Ovary (tissue), 9 donors: Measurements from ENCODE around the gene SCGB1D1. TPM values are rescaled to one million over a fixed set of nuclear protein-coding genes. Genes with fewer than 3 reads are reported as not detected.
"Not testable (repeated sequence)": the region's sequence is repeated elsewhere in the genome, so short reads cannot be mapped to it uniquely, and the experiment has no call there.

ENCODE experiments used
- DNase-seq, 5 donors: peaks; one replicate each; pipeline ENCODE4 v3.0.0-alpha.2; 2019 to 2020
- H3K27ac ChIP-seq, 2 donors: fragments of 200-600 bp; one replicate each; pipeline versions ENCODE4 v1.5.1 to v1.8.0; 2019 to 2022
- H3K27me3 ChIP-seq: fragments of 200-600 bp; one replicate; pipeline ENCODE4 v1.8.0; 2022
- H3K36me3 ChIP-seq: fragments of 200-600 bp; sonication (generic); one replicate; pipeline ENCODE4 v1.5.1; 2019
- H3K4me1 ChIP-seq: one replicate; pipeline ENCODE4 v1.8.1; 2013; ENCODE audit warnings: mild to moderate bottlenecking, moderate library complexity; ENCODE audit not compliant: insufficient read depth
- H3K4me3 ChIP-seq: fragments of 200-600 bp; sonication (generic); one replicate; pipeline ENCODE4 v1.5.1; 2017
- H3K9me3 ChIP-seq, 2 donors: fragments of 200-600 bp in 1 of 2; sonication (generic) in 1 of 2; one replicate each; pipeline versions ENCODE4 v1.5.1 to v1.8.1; 2013 to 2019; ENCODE audit warnings: mild to moderate bottlenecking in 1 of 2, moderate library complexity in 1 of 2
- CTCF ChIP-seq, 3 donors: fragments of 450-650 bp in 2 of 3; fragments of 200-600 bp in 1 of 3; IDR thresholded peaks; one replicate each; pipeline versions ENCODE4 v1.5.1 to v1.8.0; 2016 to 2022; ENCODE audit warnings: antibody characterized with exemption in 3 of 3, mild to moderate bottlenecking in 1 of 3
- EP300 ChIP-seq: sonication (generic); formaldehyde crosslinking; IDR thresholded peaks from one replicate; pipeline ENCODE4 v1.6.1; 2017; ENCODE audit warnings: antibody characterized with exemption
- POLR2A ChIP-seq: fragments of 450-650 bp; IDR thresholded peaks from one replicate; pipeline ENCODE4 v1.6.1; 2017; ENCODE audit warnings: antibody characterized with exemption, mild to moderate bottlenecking, moderate library complexity
- WGBS, 3 donors: extraction: QIAGEN DNeasy Blood & Tissue Kit in 1 of 3; methylation state at CpG; one replicate each; pipeline versions ENCODE4 v1.1.5 to v1.1.7; 2013 to 2017; 5-methylcytosine and 5-hydroxymethylcytosine counted together
- intact Hi-C, 4 donors: fragments of 100-400 bp; cut with DNase I; formaldehyde crosslinking; loops; one replicate each; pipeline versions ENCODE4 v1.11.0 to v1.15.1; 2022 to 2023
- polyA plus RNA-seq, 2 donors: library from polyadenylated mRNA; stranded (reverse); fragments of 200-250 nt in 1 of 2; fragments of 350-450 nt in 1 of 2; fragmentation: Illumina TruSeq in 1 of 2; extraction: RNeasy Lipid Tissue Mini Kit (QIAGEN cat#74804) in 1 of 2; gene quantifications; one replicate each; pipeline ENCODE4 v1.2.3, GENCODE V29; 2013 to 2014
- total RNA-seq, 7 donors: library from RNA; depleted of rRNA in 2 of 7; stranded (reverse); fragments of >200 nt in 2 of 7; fragmentation: NEBNext Ultra II Directional in 3 of 7; extraction: Animal tissue kit (Norgen Biotek cat#: 25700) in 3 of 7; gene quantifications; one replicate each; pipeline versions ENCODE4 v1.1.0 to v1.2.4, GENCODE V29; 2016 to 2023
- donor health status: DM: no; HTN: no; CAD: no; lungs with moderate emphysema.
- donor health status: DM: no; HTN: no; CAD: no.
- donor health status: Bipolar disorder and iron deficiency.
- donor health status: DM: yes; HTN: yes; CAD: no.
- donor health status: DM: no; HTN: no; CAD: no.
- donor health status: DM: yes; HTN: yes; CAD: no.

SCGB1D1 gene
- total and polyA plus RNA-seq, 9 donors = not detected

- H3K27me3 ChIP-seq = no peaks in the 10 kb centered on the region
- no peaks in the 10 kb centered on the region for H3K4me1 ChIP-seq
- intact Hi-C loops = no loop called here
- TF ChIP-seq POLR2A = no peak
- TF ChIP-seq EP300 = no peak
- TF ChIP-seq CTCF (IDR thresholded peaks at IDR 0.05) = no peak
- no peaks in the 10 kb centered on the region for H3K36me3 ChIP-seq
- H3K9me3 ChIP-seq = no peaks in the 10 kb centered on the region
- no peak for DNase-seq
- H3K27ac ChIP-seq = no peak overlapping the region
- 55 to 62% (median 57%) methylated on average over 7 of the region's 7 CpGs for WGBS, 3 donors
- H3K4me3 ChIP-seq = no peak overlapping the region
These were observed 5.9 kb downstream of the SCGB1D1 start for GRCh38 chr11:62195945-62196344.

GRCh38 chr11:62197400-62197799, 7.4 kb downstream of the SCGB1D1 start:
- H3K27me3 ChIP-seq, H3K4me3 ChIP-seq, H3K36me3 ChIP-seq, H3K4me1 ChIP-seq, H3K9me3 ChIP-seq, DNase-seq, intact Hi-C loops, H3K27ac ChIP-seq: not testable (repeated sequence)
- 66 to 95% (median 73%) methylated on average over 2 of the region's 2 CpGs for WGBS, 3 donors

GRCh38 chr11:62201376-62201775, 11.4 kb downstream of the SCGB1D1 start:
- H3K9me3 ChIP-seq = no peaks in the 10 kb centered on the region
- no peaks in the 10 kb centered on the region for H3K4me1 ChIP-seq
- no peaks in the 10 kb centered on the region for H3K36me3 ChIP-seq
- no peak for DNase-seq
- intact Hi-C loops = no loop called here
- WGBS, 3 donors = 60 to 67% (median 66%) methylated on average over 2 of the region's 2 CpGs
- H3K4me3 ChIP-seq = no peak overlapping the region
- TF ChIP-seq EP300 = no peak
- no peak for TF ChIP-seq CTCF (IDR thresholded peaks at IDR 0.05)
- no peak for TF ChIP-seq POLR2A
- no peaks in the 10 kb centered on the region for H3K27me3 ChIP-seq
- H3K27ac ChIP-seq = no peak overlapping the region

- TF ChIP-seq POLR2A = no peak
- no peak for TF ChIP-seq CTCF (IDR thresholded peaks at IDR 0.05)
- TF ChIP-seq EP300 = no peak
- no peaks in the 10 kb centered on the region for H3K36me3 ChIP-seq
- no peak overlapping the region for H3K4me3 ChIP-seq
- H3K27ac ChIP-seq = no peak overlapping the region
- H3K4me1 ChIP-seq = no peaks in the 10 kb centered on the region
- no peaks in the 10 kb centered on the region for H3K27me3 ChIP-seq
- intact Hi-C loops = no loop called here
- no peak for DNase-seq
- H3K9me3 ChIP-seq = no peaks in the 10 kb centered on the region
- 48 to 55% (median 52%) methylated on average over 6 of the region's 6 CpGs for WGBS, 3 donors
These were observed 12.9 kb downstream of the SCGB1D1 start for GRCh38 chr11:62202910-62203309.

GRCh38 chr11:62204430-62204829, 14.4 kb downstream of the SCGB1D1 start:
- Histone ChIP-seq H3K4me3 (no peak overlapping the region), H3K27me3 (no peaks in the 10 kb centered on the region), H3K36me3 (no peaks in the 10 kb centered on the region), H3K27ac (no peak overlapping the region), H3K9me3 (no peaks in the 10 kb centered on the region), H3K4me1 (no peaks in the 10 kb centered on the region)
- no peak for DNase-seq
- WGBS, 3 donors = 58 to 77% (median 67%) methylated on average over 5 of the region's 5 CpGs
- intact Hi-C loops = no loop called here
- no peak for TF ChIP-seq POLR2A
- no peak for TF ChIP-seq EP300
- TF ChIP-seq CTCF (IDR thresholded peaks at IDR 0.05) = no peak
